SK-N-MC (cell line): ENCODE data around the gene REL.

ENCODE experiments used
- DNase-seq: peaks from one replicate; pipeline ENCODE4 v3.0.0-alpha.2; 2011; ENCODE audit warnings: low read depth, low spot score
- H3K27ac ChIP-seq: fragments of 200-600 bp; sonication (generic); 2 replicates; pipeline ENCODE4 v1.5.1; 2016; ENCODE audit warnings: mixed run types
- H3K36me3 ChIP-seq: fragments of 200-600 bp; sonication (generic); 2 replicates; pipeline ENCODE4 v1.6.1; 2017; ENCODE audit warnings: antibody characterized with exemption, low read length, mixed read lengths; ENCODE audit not compliant: insufficient read depth
- H3K4me3 ChIP-seq: fragments of 200-600 bp; sonication (generic); 2 replicates; pipeline ENCODE4 v1.5.1; 2016
- H3K9ac ChIP-seq: fragments of 200-600 bp; sonication (generic); 2 replicates; pipeline ENCODE4 v1.8.0; 2017; ENCODE audit warnings: mixed run types, mixed read lengths; ENCODE audit not compliant: insufficient read length
- H3K9me3 ChIP-seq: fragments of 200-600 bp; sonication (generic); 2 replicates; pipeline ENCODE4 v1.6.1; 2017; ENCODE audit warnings: low read depth, mild to moderate bottlenecking, antibody characterized with exemption, low read length, moderate library complexity, mixed read lengths
- EZH2 ChIP-seq: fragments of 200-600 bp; sonication (generic); IDR thresholded peaks from one replicate; pipeline ENCODE4 v1.6.1; 2017; ENCODE audit warnings: antibody characterized with exemption
- FOXP2 ChIP-seq: optimal IDR thresholded peaks from 2 replicates; pipeline ENCODE3; 2011; ENCODE audit warnings: mild to moderate bottlenecking, moderate library complexity; ENCODE audit not compliant: insufficient read depth; ENCODE audit errors: extremely low read length, control extremely low read depth
- POLR2AphosphoS5 ChIP-seq: IDR thresholded peaks from 2 replicates; pipeline ENCODE4 v1.6.1; 2012; ENCODE audit warnings: mild to moderate bottlenecking, low read depth, low read length, borderline replicate concordance

Gene REL

GRCh38 chr2:60840880-60841279 lies 40.5 kb upstream of the REL start:
- no peak overlapping the region for H3K9ac ChIP-seq
- DNase-seq = no peak
- no peak overlapping the region for H3K4me3 ChIP-seq
- H3K9me3 ChIP-seq = no peaks in the 10 kb centered on the region
- TF ChIP-seq EZH2 = no peak
- TF ChIP-seq POLR2AphosphoS5 = no peak
- TF ChIP-seq FOXP2 = no peak
- H3K27ac ChIP-seq = no peak overlapping the region
- H3K36me3 ChIP-seq = no peaks in the 10 kb centered on the region

DNA sequence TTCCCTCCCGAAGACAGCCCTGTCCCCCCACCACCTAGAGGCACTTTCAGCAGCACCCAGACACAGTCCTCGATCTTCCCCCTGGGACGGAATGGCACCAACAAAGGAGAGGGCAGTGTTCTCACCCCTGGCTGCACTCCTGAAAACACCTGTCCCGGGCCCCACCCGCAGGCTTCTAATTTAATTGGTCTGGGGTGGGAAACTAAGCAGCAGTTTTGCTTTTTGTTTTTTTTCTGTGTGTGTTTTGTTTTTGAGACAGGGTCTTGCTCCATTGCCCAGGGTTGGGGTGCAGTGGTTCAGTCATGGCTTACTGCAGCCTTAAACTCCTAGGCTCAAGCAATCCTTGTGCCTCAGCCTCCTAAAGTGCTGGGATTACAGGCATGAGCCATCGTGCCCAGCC lies 38.4 kb upstream of the REL start:
- Histone ChIP-seq H3K9me3 (no peaks in the 10 kb centered on the region), H3K36me3 (no peaks in the 10 kb centered on the region), H3K9ac (no peak overlapping the region), H3K27ac (no peak overlapping the region), H3K4me3 (no peak overlapping the region)
- no peak for TF ChIP-seq FOXP2
- TF ChIP-seq POLR2AphosphoS5 = no peak
- no peak for TF ChIP-seq EZH2
- no peak for DNase-seq

DNA sequence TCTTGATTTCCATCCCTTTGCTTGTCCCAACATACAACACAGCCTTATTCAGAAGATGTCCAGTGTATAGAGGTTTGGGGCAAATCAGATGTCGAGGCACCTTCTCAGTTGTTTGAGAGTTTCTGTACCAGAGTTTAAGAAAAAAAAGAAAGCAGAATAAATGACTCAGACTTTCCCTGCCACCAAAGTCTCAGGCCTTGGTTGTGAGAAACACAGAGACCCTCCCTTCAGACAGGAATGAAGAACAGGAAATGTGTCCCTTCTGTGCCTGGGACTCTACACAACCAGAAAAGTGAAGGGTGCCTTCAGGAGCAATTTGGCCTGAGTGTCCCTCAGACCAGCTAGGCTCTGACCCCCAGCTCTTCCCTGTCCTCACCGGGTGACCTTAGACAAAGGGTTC lies 37.3 kb upstream of the REL start:
- TF ChIP-seq POLR2AphosphoS5 (no peak), EZH2 (no peak), FOXP2 (no peak)
- Histone ChIP-seq H3K4me3 (no peak overlapping the region), H3K9ac (no peak overlapping the region), H3K9me3 (no peaks in the 10 kb centered on the region), H3K27ac (no peak overlapping the region), H3K36me3 (no peaks in the 10 kb centered on the region)
- no peak for DNase-seq

- no peak for TF ChIP-seq POLR2AphosphoS5
- H3K9ac ChIP-seq = no peak overlapping the region
- DNase-seq = no peak
- no peaks in the 10 kb centered on the region for H3K9me3 ChIP-seq
- no peak overlapping the region for H3K4me3 ChIP-seq
- H3K36me3 ChIP-seq = no peaks in the 10 kb centered on the region
- H3K27ac ChIP-seq = no peak overlapping the region
Measured at GRCh38 chr2:60847854-60848253, 33.5 kb upstream of the REL start.

GRCh38 chr2:60849187-60849586 lies 32.2 kb upstream of the REL start:
- TF ChIP-seq POLR2AphosphoS5 (no peak), FOXP2 (no peak), EZH2 (no peak)
- no peak for DNase-seq
- Histone ChIP-seq H3K9me3 (no peaks in the 10 kb centered on the region), H3K36me3 (no peaks in the 10 kb centered on the region), H3K4me3 (no peak overlapping the region), H3K27ac (no peak overlapping the region), H3K9ac (no peak overlapping the region)

DNA sequence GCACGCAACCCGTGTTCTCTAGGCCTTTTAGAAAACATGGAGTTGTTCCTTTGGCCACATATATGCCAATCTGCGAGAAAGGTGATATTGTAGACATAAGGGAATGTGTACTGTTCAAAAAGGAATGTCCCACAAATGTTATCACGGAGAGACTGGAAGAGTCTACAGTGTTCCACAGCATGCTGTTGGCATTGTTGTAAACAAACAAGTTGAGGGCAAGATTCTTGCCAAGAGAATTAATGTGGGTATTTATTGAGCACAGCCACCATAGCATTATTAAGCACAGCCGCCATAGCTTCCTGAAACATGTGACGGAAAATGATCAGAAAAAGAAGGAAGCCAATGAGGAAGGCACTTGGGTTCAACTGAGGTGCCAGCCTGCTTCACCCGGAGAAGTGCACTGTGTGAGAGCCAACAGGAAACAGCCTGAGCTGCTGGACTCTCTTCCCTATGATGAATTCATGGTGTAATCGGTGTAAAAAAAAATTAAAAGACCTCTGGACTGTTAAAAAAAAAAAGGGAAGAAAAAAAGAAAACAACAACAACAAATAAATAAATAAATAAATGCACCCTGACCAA lies 29.0 kb upstream of the REL start:
- TF ChIP-seq EZH2 (no peak), FOXP2 (no peak), POLR2AphosphoS5 (no peak)
- H3K36me3 ChIP-seq = no peaks in the 10 kb centered on the region
- no peak overlapping the region for H3K27ac ChIP-seq
- H3K9me3 ChIP-seq = no peaks in the 10 kb centered on the region
- H3K4me3 ChIP-seq = no peak overlapping the region
- H3K9ac ChIP-seq = no peak overlapping the region
- DNase-seq = no peak

DNA sequence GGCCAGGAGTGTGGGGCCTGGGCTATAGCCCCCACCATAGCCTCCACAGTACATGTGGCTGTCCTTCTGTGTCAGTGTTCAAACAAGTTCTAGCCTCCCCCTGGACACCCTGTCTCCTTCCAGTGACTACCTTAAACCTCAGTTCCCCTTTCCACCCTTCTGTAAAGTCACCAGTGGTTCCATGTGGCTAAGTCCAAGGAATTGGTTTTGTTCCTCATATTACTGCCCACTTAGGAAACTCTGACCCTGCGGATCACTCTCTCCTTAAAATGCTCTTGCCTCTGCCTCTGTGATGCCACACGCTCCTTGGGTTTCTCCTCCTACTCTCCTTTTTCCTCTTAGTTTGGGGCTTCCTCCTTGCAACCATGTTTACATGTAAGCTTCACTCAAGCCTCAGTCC lies 27.8 kb upstream of the REL start:
- DNase-seq = no peak
- H3K36me3 ChIP-seq = no peaks in the 10 kb centered on the region
- H3K9ac ChIP-seq = no peak overlapping the region
- H3K9me3 ChIP-seq = no peaks in the 10 kb centered on the region
- no peak for TF ChIP-seq POLR2AphosphoS5
- TF ChIP-seq EZH2 = no peak
- TF ChIP-seq FOXP2 = no peak
- no peak overlapping the region for H3K27ac ChIP-seq
- H3K4me3 ChIP-seq = no peak overlapping the region

DNA sequence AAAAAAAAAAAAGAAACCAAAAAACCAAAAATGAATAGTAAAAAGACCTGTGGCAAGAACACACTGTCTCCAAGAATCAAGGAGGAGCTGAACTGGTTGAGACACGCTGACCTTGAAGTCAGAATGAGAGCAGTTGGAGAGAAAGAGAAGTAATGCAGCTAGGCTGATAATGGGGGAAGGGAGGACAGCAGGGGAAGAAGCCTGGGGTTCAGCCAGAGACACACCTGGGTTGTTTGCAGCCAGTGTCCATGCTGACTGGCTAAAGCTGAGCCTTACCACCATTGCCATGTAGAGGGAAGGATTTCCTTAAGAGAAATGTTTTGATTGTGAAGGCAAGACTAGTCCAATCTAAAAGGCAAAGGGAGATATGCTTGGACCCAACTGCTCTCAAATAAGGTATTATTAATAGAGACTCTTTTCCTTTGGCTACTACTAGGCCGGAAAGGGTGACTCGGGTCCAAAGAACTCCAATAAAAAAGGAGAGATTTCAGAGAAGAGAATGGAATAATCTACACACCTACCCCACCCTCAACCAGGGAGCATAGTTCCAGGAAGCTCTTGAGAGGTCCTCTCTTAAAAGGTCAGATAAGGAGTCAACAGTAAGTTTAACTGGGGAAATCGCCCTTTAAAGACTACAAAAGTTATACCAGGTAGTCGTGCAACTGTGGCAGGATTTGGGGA lies 25.2 kb upstream of the REL start:
- H3K27ac ChIP-seq = no peak overlapping the region
- TF ChIP-seq FOXP2 = no peak

GRCh38 chr2:60857056-60857455 lies 24.3 kb upstream of the REL start:
- Histone ChIP-seq H3K4me3 (no peak overlapping the region), H3K9me3 (no peaks in the 10 kb centered on the region), H3K9ac (no peak overlapping the region), H3K27ac (no peak overlapping the region), H3K36me3 (no peaks in the 10 kb centered on the region)
- TF ChIP-seq FOXP2 (no peak), POLR2AphosphoS5 (no peak), EZH2 (no peak)
- no peak for DNase-seq

More for the DNA sequence above, 25.2 kb upstream of the REL start:
- Histone ChIP-seq H3K9me3 (no peaks in the 10 kb centered on the region), H3K36me3 (no peaks in the 10 kb centered on the region), H3K9ac (no peak overlapping the region), H3K4me3 (no peak overlapping the region)
- DNase-seq = no peak
